HUDEP-2 (cell line): ENCODE data around the gene GPR148.

Experiments used
- DNase-seq, 76 experiments: peaks; one replicate each; lab custom pipeline; 2025; ENCODE audit not compliant: unreplicated experiment in 76 of 76; lab: John Stamatoyannopoulos, UW

The GPR148 gene

DNA sequence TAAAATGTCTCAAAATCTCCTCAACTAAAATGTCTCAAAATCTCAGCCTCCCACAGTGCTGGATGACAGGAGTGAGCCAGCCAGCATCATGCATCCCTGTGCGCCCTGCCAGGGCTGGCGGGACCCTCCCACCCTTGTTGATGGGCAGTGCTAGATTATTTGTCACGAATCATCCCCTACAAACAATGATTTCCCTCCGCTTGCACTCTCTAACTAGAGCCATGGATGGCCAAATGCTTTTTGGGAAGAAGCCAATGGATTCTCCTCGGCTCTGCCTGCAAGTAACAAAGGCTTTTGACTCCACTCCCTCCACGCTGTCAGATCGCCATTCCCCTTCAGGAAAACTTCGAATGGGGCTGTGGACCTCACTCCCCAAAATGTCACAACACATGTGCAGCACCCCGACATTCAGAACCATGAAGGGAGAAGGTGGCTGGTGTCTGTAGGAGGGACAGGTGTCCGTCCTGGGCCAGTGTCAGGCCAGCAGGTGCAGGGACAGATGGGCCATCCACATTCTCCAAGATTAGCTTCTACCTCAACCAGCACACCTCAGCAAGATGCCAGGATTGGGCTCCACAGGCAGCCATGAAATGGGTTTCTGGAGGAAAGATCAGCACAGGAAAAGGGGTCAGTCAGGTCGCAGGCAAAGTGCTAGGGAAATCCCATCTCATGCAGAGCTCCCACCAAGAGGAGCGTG lies 38.0 kb downstream of the GPR148 start:
- no peak for DNase-seq

- no peak for DNase-seq
These were observed 38.5 kb downstream of the GPR148 start for GRCh38 chr2:130767408-130767775.

DNA sequence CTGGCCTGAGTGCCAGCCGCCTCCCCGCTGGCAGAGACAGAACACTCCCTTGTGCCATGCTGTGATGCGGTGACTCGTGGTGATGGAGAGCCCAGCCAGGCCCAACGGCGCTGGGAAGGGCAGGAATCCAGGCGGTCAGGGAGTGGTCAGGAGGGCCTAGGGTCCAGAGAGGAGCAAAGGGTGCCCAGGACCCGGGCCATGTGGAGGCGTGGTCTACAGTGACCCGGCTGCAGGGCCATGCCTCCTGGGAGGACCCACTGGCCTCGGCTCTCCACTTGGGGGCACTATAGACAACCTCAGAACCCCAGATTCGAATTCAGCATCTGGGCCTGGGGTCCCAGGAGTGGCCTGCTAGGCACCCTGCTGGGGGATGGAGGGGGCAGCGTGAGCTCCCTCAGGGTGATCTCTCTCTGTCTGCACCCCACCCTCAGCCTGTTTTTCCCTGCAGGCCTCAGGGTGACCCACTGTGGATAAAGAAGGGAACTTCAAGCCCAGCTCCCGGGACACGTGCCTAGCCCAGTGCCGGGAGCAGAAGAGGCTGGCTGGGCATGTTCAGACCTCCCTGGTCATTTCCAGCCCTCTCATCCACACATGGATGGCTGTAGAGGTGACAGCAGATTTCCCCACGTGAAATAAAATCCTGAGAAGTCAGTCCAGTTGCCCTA lies 39.5 kb downstream of the GPR148 start:
- DNase-seq: no peak

DNA sequence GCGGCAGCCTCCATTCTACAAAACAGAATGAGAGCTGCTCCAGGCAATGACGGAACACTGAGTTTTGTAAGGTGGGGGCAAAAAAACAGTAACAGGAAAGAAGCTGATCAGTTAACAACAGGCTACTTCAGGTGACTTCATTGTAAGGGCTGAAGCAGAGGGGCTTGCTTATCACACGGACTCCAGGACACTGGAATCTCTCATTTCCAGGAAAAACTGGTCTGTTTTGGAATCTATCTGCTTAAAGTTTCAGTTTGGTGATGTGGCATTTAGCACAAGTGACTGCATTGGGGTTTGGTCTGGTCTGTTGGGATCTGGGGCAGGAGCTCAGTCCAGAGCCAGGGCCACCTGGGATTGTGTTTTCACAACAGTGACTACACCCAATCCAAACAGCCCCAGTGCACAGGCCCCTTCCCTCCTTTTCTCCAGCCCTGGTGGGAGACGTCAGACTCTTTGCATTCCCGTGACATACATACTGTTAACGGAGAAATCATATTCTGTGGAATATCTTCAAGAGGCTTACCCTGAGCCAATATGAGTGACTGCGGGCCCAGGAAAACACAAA lies 40.6 kb downstream of the GPR148 start:
- no peak for DNase-seq

DNA sequence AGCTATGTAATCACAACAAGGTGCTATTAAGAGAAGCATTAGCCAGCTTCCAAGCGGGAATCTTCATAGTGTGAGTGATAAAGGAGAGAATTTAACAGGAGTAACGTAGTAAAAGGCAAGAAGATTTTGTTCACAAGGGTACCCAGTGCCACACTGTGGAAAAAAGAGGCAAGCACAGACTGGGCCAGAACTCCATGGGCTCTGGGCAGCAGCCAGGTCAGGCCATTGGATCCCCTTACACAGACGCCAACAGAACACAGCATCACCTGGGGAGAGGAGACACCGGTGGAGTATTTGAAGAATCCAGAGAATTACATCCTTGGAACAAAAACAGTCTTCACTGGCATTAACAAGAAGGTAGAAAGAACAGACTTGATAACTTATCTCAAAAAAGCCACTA lies 47.7 kb downstream of the GPR148 start:
- DNase-seq: no peak

DNA sequence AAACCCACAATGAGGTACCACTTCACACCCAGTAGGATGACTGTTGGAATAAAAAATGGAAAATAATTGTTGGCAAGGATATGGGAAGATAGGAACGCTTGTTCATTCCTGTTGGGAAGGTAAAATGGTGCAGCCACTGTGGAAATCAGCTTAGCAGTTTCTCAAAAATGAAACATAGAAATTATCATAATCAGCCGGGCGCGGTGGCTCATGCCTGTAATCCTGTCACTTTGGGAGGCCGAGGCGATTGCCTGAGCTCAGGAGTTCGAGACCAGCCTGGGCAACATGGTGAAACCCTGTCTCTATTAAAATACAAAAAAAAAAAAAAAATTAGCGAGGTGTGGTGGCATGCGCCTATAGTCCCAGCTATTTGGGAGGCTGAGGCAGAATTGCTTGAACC lies 49.9 kb downstream of the GPR148 start:
- DNase-seq: no peak
